Measurements from ENCODE around the gene SORCS2. TPM values are rescaled to one million over a fixed set of nuclear protein-coding genes. Genes with fewer than 3 reads are reported as not detected.

SORCS2 gene
- total RNA-seq, 4 donors from 2014 or later = 2.0 to 7.4 (median 3.6) TPM

GRCh38 chr4:7487998-7488671 is 295.8 kb downstream of the SORCS2 start:
- Histone ChIP-seq H3K4me3 (no peak overlapping the region), H3K36me3 (no peaks in the 10 kb centered on the region), H3K9me3 (peaks cover 0 to 10% (median 0%) of the 10 kb centered on the region in 3 donors), H3K27ac (no peak overlapping the region), H3K4me1 (no peaks in the 10 kb centered on the region), H3K27me3 (no peaks in the 10 kb centered on the region)
- 76 to 89% methylated on average over 4 to 8 of the region's 15 CpGs for WGBS, 2 donors (ENCODE audit: low coverage in 1 of 2)
- TF ChIP-seq POLR2AphosphoS5 (IDR thresholded peaks at IDR 0.05) (no peak), EP300 (IDR thresholded peaks at IDR 0.05) (no peak)
- ATAC-seq = no peak

- Histone ChIP-seq H3K36me3 (no peaks in the 10 kb centered on the region), H3K4me1 (peaks cover 0 to 14% (median 0%) of the 10 kb centered on the region in 3 donors), H3K9me3 (peaks cover 0 to 20% (median 0%) of the 10 kb centered on the region in 3 donors), H3K4me3 (no peak overlapping the region), H3K27ac (no peak overlapping the region), H3K27me3 (no peaks in the 10 kb centered on the region)
- ATAC-seq = no peak
- 91 to 95% methylated on average over 5 to 6 of the region's 6 CpGs for WGBS, 2 donors (ENCODE audit: low coverage in 1 of 2)
- TF ChIP-seq POLR2A (IDR thresholded peaks at IDR 0.05) = no peak
- no peak for TF ChIP-seq POLR2AphosphoS5 (IDR thresholded peaks at IDR 0.05)
- no peak for TF ChIP-seq EP300 (IDR thresholded peaks at IDR 0.05)
- TF ChIP-seq, protein P1, sequence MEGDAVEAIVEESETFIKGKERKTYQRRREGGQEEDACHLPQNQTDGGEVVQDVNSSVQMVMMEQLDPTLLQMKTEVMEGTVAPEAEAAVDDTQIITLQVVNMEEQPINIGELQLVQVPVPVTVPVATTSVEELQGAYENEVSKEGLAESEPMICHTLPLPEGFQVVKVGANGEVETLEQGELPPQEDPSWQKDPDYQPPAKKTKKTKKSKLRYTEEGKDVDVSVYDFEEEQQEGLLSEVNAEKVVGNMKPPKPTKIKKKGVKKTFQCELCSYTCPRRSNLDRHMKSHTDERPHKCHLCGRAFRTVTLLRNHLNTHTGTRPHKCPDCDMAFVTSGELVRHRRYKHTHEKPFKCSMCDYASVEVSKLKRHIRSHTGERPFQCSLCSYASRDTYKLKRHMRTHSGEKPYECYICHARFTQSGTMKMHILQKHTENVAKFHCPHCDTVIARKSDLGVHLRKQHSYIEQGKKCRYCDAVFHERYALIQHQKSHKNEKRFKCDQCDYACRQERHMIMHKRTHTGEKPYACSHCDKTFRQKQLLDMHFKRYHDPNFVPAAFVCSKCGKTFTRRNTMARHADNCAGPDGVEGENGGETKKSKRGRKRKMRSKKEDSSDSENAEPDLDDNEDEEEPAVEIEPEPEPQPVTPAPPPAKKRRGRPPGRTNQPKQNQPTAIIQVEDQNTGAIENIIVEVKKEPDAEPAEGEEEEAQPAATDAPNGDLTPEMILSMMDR (IDR thresholded peaks at IDR 0.05) = no peak
Observed at GRCh38 chr4:7491915-7492314, 299.6 kb downstream of the SORCS2 start.

DNA sequence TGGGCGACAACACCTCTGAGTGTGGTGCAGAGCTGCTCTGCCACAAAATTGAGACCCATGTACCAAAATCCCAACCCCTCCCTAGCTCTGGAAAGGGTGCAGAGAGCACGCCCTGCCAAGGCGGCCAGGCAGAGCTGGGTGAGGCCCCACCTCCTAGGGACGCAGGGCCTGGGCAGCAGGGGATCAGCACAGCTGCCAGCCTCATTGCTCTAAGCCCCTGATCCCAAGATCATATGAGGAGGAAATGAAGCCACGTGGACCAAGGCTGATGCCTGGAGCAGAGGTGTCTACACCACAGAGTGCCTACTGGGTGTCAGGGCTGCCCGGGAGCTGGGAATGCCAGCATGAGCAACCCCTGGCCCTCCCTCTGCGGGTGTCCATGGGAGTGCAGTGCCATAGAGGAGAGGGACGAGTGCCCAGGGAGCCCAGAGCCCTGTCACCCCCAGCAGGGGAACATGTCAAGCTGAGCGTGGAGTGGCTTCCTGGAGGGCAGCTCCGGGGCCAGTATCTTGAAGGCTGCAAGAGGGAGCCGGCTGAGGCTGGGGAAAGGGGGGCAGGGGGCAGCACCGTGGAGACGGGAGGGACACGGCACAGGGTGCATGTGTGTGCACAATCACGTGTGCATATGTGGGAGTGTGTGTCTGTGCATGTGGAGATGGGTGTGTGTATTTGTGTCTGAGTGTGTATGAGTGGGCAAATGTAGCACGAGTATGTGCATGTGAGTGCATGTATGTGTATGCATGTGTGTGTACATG is 306.3 kb downstream of the SORCS2 start:
- Histone ChIP-seq H3K27ac (no peak overlapping the region), H3K27me3 (no peaks in the 10 kb centered on the region), H3K9me3 (peaks cover 0 to 8% (median 0%) of the 10 kb centered on the region in 3 donors), H3K4me3 (no peak overlapping the region), H3K36me3 (no peaks in the 10 kb centered on the region), H3K4me1 (peaks cover 0 to 14% (median 0%) of the 10 kb centered on the region in 3 donors)
- TF ChIP-seq EP300 (IDR thresholded peaks at IDR 0.05) (no peak), POLR2AphosphoS5 (IDR thresholded peaks at IDR 0.05) (no peak), POLR2A (IDR thresholded peaks at IDR 0.05) (no peak)
- TF ChIP-seq, protein P1 (IDR thresholded peaks at IDR 0.05) = no peak
- ATAC-seq = no peak
- 68% methylated on average over 5 of the region's 16 CpGs; no CpG with 5 or more reads in 1 of the 2 donors for WGBS, 2 donors (ENCODE audit: low coverage in 1 of 2)

DNA sequence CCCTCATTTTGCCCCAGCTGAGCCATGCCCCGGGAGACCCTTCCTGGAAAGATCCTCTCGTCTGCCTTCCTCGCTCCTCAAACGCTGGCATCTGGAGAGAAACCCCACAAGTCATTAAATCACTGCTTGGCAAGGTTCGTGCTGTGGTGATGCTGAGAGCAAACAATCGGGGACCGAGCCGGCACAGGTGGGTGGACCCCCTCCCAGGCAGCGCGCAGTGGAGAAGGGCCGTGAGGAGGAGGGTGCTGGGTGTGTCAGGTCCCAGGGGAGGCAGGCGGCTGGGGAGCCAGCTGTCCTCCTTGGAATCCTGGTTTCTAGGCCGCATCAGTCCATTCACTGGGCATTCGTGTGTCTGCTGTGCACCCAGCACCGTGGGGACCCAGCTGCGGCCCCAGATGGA is 307.3 kb downstream of the SORCS2 start:
- ATAC-seq = no peak
- no CpG with 5 or more reads among the region's 16 CpGs for WGBS, 2 donors (ENCODE audit: low coverage in 1 of 2)
- H3K27ac ChIP-seq = no peak overlapping the region
- no peaks in the 10 kb centered on the region for H3K36me3 ChIP-seq
- TF ChIP-seq EP300 (IDR thresholded peaks at IDR 0.05) (no peak), POLR2AphosphoS5 (IDR thresholded peaks at IDR 0.05) (no peak), POLR2A (IDR thresholded peaks at IDR 0.05) (no peak)
- peaks cover 0 to 14% (median 0%) of the 10 kb centered on the region in 3 donors for H3K4me1 ChIP-seq
- no peak overlapping the region for H3K4me3 ChIP-seq
- no peaks in the 10 kb centered on the region for H3K27me3 ChIP-seq
- no peaks in the 10 kb centered on the region for H3K9me3 ChIP-seq

- TF ChIP-seq EP300 (IDR thresholded peaks at IDR 0.05) = no peak
- TF ChIP-seq, protein P1 (IDR thresholded peaks at IDR 0.05) = no peak
- TF ChIP-seq POLR2A (IDR thresholded peaks at IDR 0.05) = no peak
- no peak for TF ChIP-seq POLR2AphosphoS5 (IDR thresholded peaks at IDR 0.05)
- H3K27me3 ChIP-seq = no peaks in the 10 kb centered on the region
- no peak overlapping the region for H3K4me3 ChIP-seq
- peaks cover 0 to 14% (median 0%) of the 10 kb centered on the region in 3 donors for H3K4me1 ChIP-seq
- no peaks in the 10 kb centered on the region for H3K9me3 ChIP-seq
- no peak overlapping the region for H3K27ac ChIP-seq
- no peaks in the 10 kb centered on the region for H3K36me3 ChIP-seq
- 63 to 68% methylated on average over 5 of the region's 10 CpGs for WGBS, 2 donors (ENCODE audit: low coverage in 1 of 2)
- no peak for ATAC-seq
Observed at GRCh38 chr4:7500404-7500803, 308.1 kb downstream of the SORCS2 start.
